ENCODE results near the gene MAEA.

MAEA gene

DNA sequence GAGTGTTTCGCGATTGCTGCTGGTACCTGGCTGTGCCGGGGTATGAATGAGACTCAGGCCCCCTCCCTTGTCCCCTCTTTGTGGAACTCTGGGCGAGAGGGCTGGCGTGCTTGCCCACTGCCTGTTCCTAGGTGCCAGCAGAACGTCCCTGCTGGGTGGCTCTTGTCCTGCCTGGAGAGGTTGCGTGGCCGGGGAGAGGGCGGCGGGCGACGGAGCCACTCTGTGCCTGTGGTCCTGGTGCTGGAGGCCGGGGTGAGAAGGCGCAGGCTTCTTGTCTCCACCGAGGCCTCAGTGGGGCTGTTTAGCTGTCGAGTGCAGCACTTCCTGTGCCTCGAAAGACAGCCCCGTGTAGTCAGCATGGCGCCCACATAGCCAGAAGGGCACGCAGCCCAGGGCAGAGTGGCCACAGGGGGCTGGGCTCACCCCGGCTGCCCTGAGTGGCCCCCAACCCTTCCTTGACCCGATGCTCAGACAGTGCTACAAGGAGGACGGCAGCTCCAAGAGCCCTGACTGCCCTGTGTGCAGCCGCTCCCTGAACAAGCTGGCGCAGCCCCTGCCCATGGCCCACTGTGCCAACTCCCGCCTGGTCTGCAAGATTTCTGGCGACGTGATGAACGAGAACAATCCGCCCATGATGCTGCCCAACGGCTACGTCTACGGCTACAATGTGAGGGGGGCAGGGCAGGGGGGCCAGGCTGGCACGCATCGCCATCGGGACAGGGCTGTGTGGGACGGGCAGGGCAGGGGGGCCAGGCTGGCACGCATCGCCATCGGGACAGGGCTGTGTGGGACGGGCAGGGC lies 48.5 kb downstream of the MAEA start:
- Histone ChIP-seq H2AFZ (ENCODE audit: low read length) (no peak overlapping the region), H3K4me1 (ENCODE audit: insufficient read depth, low read length, severe bottlenecking) (no peaks in the 10 kb centered on the region), H3K4me2 (ENCODE audit: low read length) (no peak overlapping the region), H3K27me3 (ENCODE audit: insufficient read depth, low read length) (no peaks in the 10 kb centered on the region), H3K9me3 (ENCODE audit: low read length) (no peaks in the 10 kb centered on the region), H3K79me2 (ENCODE audit: insufficient read depth, low read length) (no peaks in the 10 kb centered on the region), H3K4me3 (ENCODE audit: low read depth, low read length, poor library complexity, severe bottlenecking) (no peak overlapping the region), H4K20me1 (ENCODE audit: insufficient read depth, low read length) (no peaks in the 10 kb centered on the region), H3K27ac (ENCODE audit: low read depth, low read length, poor library complexity, severe bottlenecking) (no peak overlapping the region), H3K9me2 (ENCODE audit: low read depth, low read length) (no peaks in the 10 kb centered on the region), H3K9ac (ENCODE audit: low read length) (no peak overlapping the region), H3K36me3 (ENCODE audit: insufficient read depth, low read length) (peaks cover 56% of the 10 kb centered on the region), H3F3A (ENCODE audit: insufficient read depth, low read length) (no peaks in the 10 kb centered on the region)
- TF ChIP-seq CTCF (IDR thresholded peaks at IDR 0.05; ENCODE audit: low read length) (no peak), EZH2 (IDR thresholded peaks at IDR 0.05; ENCODE audit: borderline replicate concordance, low read length) (no peak)

- H3K27ac ChIP-seq (ENCODE audit: low read depth, low read length, poor library complexity, severe bottlenecking): no peak overlapping the region
- no peak overlapping the region for H3K4me2 ChIP-seq (ENCODE audit: low read length)
- H3K9ac ChIP-seq (ENCODE audit: low read length): no peak overlapping the region
- no peaks in the 10 kb centered on the region for H3K9me2 ChIP-seq (ENCODE audit: low read depth, low read length)
- no peak overlapping the region for H3K4me3 ChIP-seq (ENCODE audit: low read depth, low read length, poor library complexity, severe bottlenecking)
- H3F3A ChIP-seq (ENCODE audit: insufficient read depth, low read length): no peaks in the 10 kb centered on the region
- H4K20me1 ChIP-seq (ENCODE audit: insufficient read depth, low read length): no peaks in the 10 kb centered on the region
- peaks cover 56% of the 10 kb centered on the region for H3K36me3 ChIP-seq (ENCODE audit: insufficient read depth, low read length)
- no peaks in the 10 kb centered on the region for H3K4me1 ChIP-seq (ENCODE audit: insufficient read depth, low read length, severe bottlenecking)
- no peaks in the 10 kb centered on the region for H3K9me3 ChIP-seq (ENCODE audit: low read length)
- TF ChIP-seq CTCF (IDR thresholded peaks at IDR 0.05; ENCODE audit: low read length) (no peak), EZH2 (IDR thresholded peaks at IDR 0.05; ENCODE audit: borderline replicate concordance, low read length) (no peak)
- no peaks in the 10 kb centered on the region for H3K27me3 ChIP-seq (ENCODE audit: insufficient read depth, low read length)
- no peak overlapping the region for H2AFZ ChIP-seq (ENCODE audit: low read length)
- H3K79me2 ChIP-seq (ENCODE audit: insufficient read depth, low read length): no peaks in the 10 kb centered on the region
These were observed 49.2 kb downstream of the MAEA start for GRCh38 chr4:1338752-1339414.

- H2AFZ ChIP-seq (ENCODE audit: low read length): no peak overlapping the region
- H3K9me2 ChIP-seq (ENCODE audit: low read depth, low read length): no peaks in the 10 kb centered on the region
- no peaks in the 10 kb centered on the region for H3K9me3 ChIP-seq (ENCODE audit: low read length)
- no peak overlapping the region for H3K4me2 ChIP-seq (ENCODE audit: low read length)
- H3K9ac ChIP-seq (ENCODE audit: low read length): no peak overlapping the region
- H4K20me1 ChIP-seq (ENCODE audit: insufficient read depth, low read length): no peaks in the 10 kb centered on the region
- no peaks in the 10 kb centered on the region for H3F3A ChIP-seq (ENCODE audit: insufficient read depth, low read length)
- TF ChIP-seq CTCF (IDR thresholded peaks at IDR 0.05; ENCODE audit: low read length): no peak
- no peak for TF ChIP-seq EZH2 (IDR thresholded peaks at IDR 0.05; ENCODE audit: borderline replicate concordance, low read length)
- H3K79me2 ChIP-seq (ENCODE audit: insufficient read depth, low read length): no peaks in the 10 kb centered on the region
- peaks cover 56% of the 10 kb centered on the region for H3K36me3 ChIP-seq (ENCODE audit: insufficient read depth, low read length)
- no peak overlapping the region for H3K4me3 ChIP-seq (ENCODE audit: low read depth, low read length, poor library complexity, severe bottlenecking)
- no peak overlapping the region for H3K27ac ChIP-seq (ENCODE audit: low read depth, low read length, poor library complexity, severe bottlenecking)
- no peaks in the 10 kb centered on the region for H3K27me3 ChIP-seq (ENCODE audit: insufficient read depth, low read length)
- H3K4me1 ChIP-seq (ENCODE audit: insufficient read depth, low read length, severe bottlenecking): no peaks in the 10 kb centered on the region
These were observed 49.8 kb downstream of the MAEA start for GRCh38 chr4:1339489-1339888.

All from OCI-LY1 (cell line).